Right lobe of liver (tissue), 4 donors: ENCODE results near the gene TMED7.

Experiments
- CTCF ChIP-seq, 4 donors: fragments of 200-600 bp in 3 of 4; fragments of 450-650 bp in 1 of 4; IDR thresholded peaks; one replicate each; pipeline versions ENCODE4 v1.5.1 to v1.8.0; 2016 to 2022; ENCODE audit warnings: antibody characterized with exemption in 4 of 4, mild to moderate bottlenecking in 2 of 4
- POLR2A ChIP-seq: fragments of 450-650 bp; IDR thresholded peaks from one replicate; pipeline ENCODE4 v1.6.1; 2017; ENCODE audit warnings: antibody characterized with exemption, mild to moderate bottlenecking
- donor health status: DM: no; HTN: no; CAD: no.
- donor health status: DM: no; HTN: no; CAD: no.
- donor health status: DM: no; HTN: yes; CAD: no.

DNA sequence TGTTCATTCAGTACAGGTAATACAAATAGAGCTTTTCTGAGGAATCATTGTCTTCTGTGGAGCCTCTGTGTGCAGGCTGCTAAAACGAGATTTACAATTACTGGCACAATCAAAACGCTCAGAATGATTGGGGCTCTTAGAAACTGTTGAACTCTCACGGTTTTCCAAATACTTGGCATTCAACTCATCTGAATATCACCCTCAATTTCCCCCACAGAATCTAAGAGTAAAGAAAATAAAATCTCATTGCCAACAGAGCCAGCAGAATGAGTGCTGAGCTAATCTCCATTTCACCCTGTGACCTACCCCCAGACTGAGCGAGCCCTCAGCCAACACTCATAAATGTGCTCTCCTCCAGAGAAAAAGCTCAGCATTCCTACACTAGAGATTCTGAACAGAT is 35.3 kb upstream of the TMED7 start:
- TF ChIP-seq CTCF (IDR thresholded peaks at IDR 0.05): no peak
- TF ChIP-seq POLR2A: no peak
